Muscle layer of duodenum (tissue), 2 donors: ENCODE data around the gene ERC2.

Experiments
- H3K27ac ChIP-seq: one replicate; pipeline ENCODE4 v1.7.0; 2013; ENCODE audit warnings: mild to moderate bottlenecking, low read length
- H3K27me3 ChIP-seq: one replicate; pipeline ENCODE4 v1.7.0; 2013; ENCODE audit warnings: low read depth, mild to moderate bottlenecking, control low read depth, low read length
- H3K36me3 ChIP-seq, 2 donors: one replicate each; pipeline ENCODE4 v1.7.0; 2013; ENCODE audit warnings: low read length in 2 of 2, control low read depth in 1 of 2, mild to moderate bottlenecking in 1 of 2; ENCODE audit not compliant: insufficient read depth in 2 of 2, control insufficient read depth in 1 of 2
- H3K4me1 ChIP-seq, 2 donors: one replicate each; pipeline ENCODE4 v1.7.0; 2013; ENCODE audit warnings: low read length in 2 of 2, mild to moderate bottlenecking in 2 of 2, control low read depth in 1 of 2, moderate library complexity in 1 of 2; ENCODE audit not compliant: insufficient read depth in 2 of 2, control insufficient read depth in 1 of 2
- H3K4me3 ChIP-seq, 2 donors: one replicate each; pipeline ENCODE4 v1.7.0; 2013; ENCODE audit warnings: low read length in 2 of 2, low read depth in 1 of 2, mild to moderate bottlenecking in 1 of 2
- H3K9me3 ChIP-seq, 2 donors: one replicate each; pipeline ENCODE4 v1.7.0; 2013; ENCODE audit warnings: low read length in 2 of 2, control low read depth in 1 of 2, mild to moderate bottlenecking in 1 of 2; ENCODE audit not compliant: control insufficient read depth in 1 of 2
- donor health status: healthy.

Gene ERC2

DNA sequence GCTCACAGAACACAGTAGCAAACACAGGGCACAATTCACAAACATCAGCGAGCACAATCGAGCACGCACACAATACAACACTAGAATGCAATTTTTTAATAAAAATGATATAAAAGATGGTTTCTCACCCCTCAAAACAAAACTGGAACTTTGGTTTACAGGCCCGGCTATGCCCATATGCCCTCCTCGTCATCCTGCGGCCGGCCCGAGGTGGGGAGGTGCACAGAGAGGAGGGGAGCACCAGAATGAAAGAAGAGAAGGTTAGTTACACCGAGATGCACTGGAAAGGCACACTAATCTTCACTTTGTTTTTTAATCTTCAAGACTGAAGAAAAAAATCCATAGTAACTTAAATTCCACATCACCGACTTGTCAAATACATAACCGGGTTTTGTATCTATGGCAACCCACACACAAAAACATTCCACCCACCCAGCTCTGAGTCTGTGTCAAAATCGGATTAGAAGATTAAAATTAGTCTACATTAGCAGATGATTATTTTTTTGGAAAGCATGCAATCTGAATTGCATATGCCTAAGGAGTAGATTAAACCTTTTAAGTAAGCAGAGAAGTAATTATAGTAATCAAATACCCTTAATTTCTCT is 784.5 kb downstream of the ERC2 start:
- Histone ChIP-seq H3K9me3 (no peaks in the 10 kb centered on the region), H3K4me1 (no peaks in the 10 kb centered on the region), H3K4me3 (no peak overlapping the region), H3K27ac (no peak overlapping the region), H3K27me3 (no peaks in the 10 kb centered on the region), H3K36me3 (no peaks in the 10 kb centered on the region)

DNA sequence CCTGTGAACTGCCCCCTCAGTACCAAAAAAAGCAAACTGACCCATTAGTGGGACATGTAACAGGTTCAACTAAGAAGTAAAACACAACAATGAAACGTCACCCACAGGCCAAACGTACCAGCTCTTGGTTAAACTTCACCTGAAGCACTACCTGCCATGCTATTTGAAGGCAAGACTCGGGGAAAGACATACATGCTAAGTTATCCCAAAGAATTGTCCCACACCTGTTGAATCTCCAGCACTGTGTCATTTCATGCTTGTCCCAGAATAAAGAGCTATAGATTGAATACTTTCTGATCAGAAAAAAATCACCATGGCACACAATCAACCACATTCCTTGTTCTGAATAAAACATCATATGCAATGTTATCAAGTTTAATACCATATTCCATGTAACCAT is 785.8 kb downstream of the ERC2 start:
- Histone ChIP-seq H3K27ac (no peak overlapping the region), H3K36me3 (no peaks in the 10 kb centered on the region), H3K4me1 (no peaks in the 10 kb centered on the region), H3K4me3 (no peak overlapping the region), H3K27me3 (no peaks in the 10 kb centered on the region), H3K9me3 (no peaks in the 10 kb centered on the region)

- no peaks in the 10 kb centered on the region for H3K4me1 ChIP-seq
Measured at GRCh38 chr3:55678546-55679216, 789.6 kb downstream of the ERC2 start.

GRCh38 chr3:55676643-55677042 is 791.6 kb downstream of the ERC2 start:
- no peaks in the 10 kb centered on the region for H3K9me3 ChIP-seq
- no peaks in the 10 kb centered on the region for H3K27me3 ChIP-seq
- no peaks in the 10 kb centered on the region for H3K36me3 ChIP-seq
- H3K4me3 ChIP-seq: no peak overlapping the region
- H3K27ac ChIP-seq: no peak overlapping the region
- no peaks in the 10 kb centered on the region for H3K4me1 ChIP-seq

More at GRCh38 chr3:55678546-55679216, 789.6 kb downstream of the ERC2 start:
- Histone ChIP-seq H3K9me3 (no peaks in the 10 kb centered on the region), H3K4me3 (no peak overlapping the region), H3K27ac (no peak overlapping the region), H3K27me3 (no peaks in the 10 kb centered on the region), H3K36me3 (no peaks in the 10 kb centered on the region)

DNA sequence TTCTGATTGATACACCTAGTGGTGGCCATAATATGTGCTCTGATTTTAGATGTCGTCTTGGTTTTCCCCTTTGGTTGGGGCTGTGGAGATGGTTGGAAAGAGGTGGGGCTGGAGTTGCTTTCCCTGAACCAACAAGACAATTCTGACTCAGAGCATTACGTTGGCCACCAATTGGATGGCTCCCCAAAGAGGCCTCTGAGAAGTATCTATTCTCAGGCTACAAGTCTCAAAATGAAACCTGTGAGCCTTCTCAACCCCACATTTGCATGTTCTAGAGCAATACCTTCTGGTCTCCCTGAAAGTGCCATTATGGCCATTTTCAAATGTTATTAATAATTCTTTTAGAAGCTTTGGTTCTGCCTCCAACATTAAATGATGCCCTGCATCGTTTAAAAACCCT is 792.8 kb downstream of the ERC2 start:
- Histone ChIP-seq H3K4me3 (no peak overlapping the region), H3K27ac (no peak overlapping the region), H3K4me1 (no peaks in the 10 kb centered on the region), H3K9me3 (no peaks in the 10 kb centered on the region), H3K36me3 (no peaks in the 10 kb centered on the region), H3K27me3 (no peaks in the 10 kb centered on the region)

DNA sequence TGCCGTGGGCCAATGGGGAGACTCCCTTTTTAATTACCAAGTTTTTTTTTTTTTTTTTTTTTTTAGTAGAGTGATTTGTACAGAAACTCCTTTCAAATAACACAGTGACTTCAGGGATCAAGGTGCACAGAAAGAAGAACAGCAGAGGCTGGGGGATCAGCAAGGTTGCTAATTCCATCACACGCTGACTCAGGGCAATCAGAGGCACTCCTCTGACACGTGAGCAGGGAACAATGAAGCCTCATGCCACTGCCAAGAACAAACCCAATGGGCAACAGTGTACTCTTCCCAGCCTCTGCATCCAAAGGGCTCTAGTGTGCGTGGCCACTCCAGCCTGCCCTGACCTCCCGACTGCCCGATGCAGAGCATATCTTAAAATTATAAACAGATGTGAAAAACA is 794.5 kb downstream of the ERC2 start:
- Histone ChIP-seq H3K27me3 (no peaks in the 10 kb centered on the region), H3K36me3 (no peaks in the 10 kb centered on the region), H3K4me1 (no peaks in the 10 kb centered on the region), H3K4me3 (no peak overlapping the region), H3K9me3 (no peaks in the 10 kb centered on the region), H3K27ac (no peak overlapping the region)

DNA sequence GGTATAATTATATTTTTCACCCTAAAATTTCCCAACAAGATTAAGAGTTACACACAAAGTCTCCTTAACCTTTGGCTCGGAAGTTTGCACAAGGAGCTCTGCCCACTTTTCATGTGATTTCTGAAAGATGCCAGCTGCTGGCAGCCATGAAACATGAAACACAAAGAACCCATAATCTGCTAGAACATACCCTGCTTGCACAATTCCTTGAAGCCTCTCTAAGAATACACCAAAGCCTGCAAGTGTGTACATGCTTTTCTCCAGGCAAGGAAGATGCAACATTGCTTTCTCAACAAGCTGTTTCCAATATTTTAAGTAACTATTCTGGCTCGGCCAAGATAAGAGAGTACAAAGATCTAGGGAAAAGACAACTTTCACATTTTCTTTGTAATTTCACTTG is 799.1 kb downstream of the ERC2 start:
- Histone ChIP-seq H3K9me3 (no peaks in the 10 kb centered on the region), H3K4me3 (no peak overlapping the region), H3K4me1 (no peaks in the 10 kb centered on the region), H3K27me3 (no peaks in the 10 kb centered on the region), H3K27ac (no peak overlapping the region), H3K36me3 (no peaks in the 10 kb centered on the region)

DNA sequence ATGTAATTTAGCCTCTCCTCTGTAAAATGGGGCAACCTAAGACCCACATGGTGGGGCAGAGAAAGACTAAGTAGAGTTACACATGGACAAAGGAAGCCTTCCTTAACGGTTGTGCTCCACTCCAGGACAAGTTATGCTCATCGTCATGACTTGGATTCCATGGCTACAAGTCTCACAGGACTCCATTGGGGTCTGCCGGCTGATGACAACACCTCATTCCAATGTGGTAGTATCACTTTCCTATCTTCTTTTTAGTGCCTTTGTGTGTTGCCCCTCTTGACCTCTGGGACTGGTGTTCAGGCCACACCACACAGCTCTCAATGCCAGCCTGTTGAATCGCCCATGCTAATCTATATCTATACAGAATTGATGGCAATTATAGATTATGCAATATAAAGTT is 799.9 kb downstream of the ERC2 start:
- no peaks in the 10 kb centered on the region for H3K36me3 ChIP-seq
- no peaks in the 10 kb centered on the region for H3K4me1 ChIP-seq
- no peaks in the 10 kb centered on the region for H3K27me3 ChIP-seq
- H3K27ac ChIP-seq: no peak overlapping the region
- H3K9me3 ChIP-seq: no peaks in the 10 kb centered on the region
- no peak overlapping the region for H3K4me3 ChIP-seq

DNA sequence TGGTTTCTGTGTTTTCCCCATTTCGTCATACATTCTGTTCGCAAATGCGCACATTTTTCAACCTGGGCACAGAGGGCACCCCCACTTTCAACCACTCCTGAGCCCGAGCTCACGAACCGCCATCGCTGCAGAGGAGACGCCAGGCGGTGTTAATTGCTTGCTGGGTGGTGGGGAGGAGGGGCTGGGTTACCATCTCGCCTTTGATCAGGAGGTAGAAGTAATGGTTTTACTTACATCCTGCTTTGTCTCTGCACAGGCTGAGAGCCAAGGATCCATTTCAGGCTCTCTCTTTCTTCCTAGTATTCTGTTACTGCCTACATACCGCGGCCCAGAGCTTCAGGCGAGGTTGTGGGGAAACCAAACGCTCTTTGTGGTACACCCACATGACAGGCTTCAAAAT is 803.9 kb downstream of the ERC2 start:
- Histone ChIP-seq H3K4me1 (peaks cover 0 to 5% of the 10 kb centered on the region in 2 donors), H3K36me3 (no peaks in the 10 kb centered on the region), H3K27me3 (no peaks in the 10 kb centered on the region), H3K9me3 (no peaks in the 10 kb centered on the region), H3K27ac (no peak overlapping the region), H3K4me3 (no peak overlapping the region)

DNA sequence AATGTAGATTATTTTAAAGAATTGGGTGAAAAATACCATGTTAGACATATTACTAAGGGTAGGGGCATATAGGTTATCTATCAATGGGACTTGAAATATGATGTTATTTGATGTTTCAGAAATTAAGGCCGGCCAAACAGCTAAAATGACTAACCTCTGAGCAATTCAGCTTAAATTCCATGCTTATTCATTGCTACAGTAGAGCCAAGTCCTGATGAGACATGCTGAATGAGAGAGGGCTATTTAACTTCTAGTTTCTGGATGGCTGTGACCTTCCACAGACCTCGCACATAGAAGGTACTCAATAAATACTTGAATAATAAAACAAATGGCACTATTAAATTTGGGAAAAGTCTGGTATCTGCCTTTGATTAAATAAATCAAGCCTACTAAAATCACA is 805.6 kb downstream of the ERC2 start:
- Histone ChIP-seq H3K27ac (no peak overlapping the region), H3K27me3 (no peaks in the 10 kb centered on the region), H3K4me1 (peaks cover 0 to 5% of the 10 kb centered on the region in 2 donors), H3K9me3 (no peaks in the 10 kb centered on the region), H3K4me3 (no peak overlapping the region), H3K36me3 (no peaks in the 10 kb centered on the region)

DNA sequence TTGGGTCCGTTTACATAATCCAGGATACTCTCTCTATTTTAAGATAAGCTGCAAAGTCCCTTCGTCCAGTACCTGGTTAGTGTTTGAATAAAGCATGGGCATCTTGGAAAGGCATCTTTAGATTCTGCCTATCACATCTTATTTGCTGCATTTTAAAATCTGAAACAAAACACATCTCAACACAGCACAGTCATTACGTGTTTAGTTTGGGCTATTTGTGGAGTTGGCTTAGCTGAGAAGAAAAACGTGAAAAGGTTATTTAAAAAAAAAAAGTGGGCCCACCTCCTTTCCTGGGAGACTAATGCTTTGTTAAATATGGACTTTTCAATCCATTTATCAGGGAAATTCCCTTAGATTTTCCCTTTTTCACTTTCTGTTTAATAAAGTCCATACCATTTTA is 806.7 kb downstream of the ERC2 start:
- H3K36me3 ChIP-seq: no peaks in the 10 kb centered on the region
- no peaks in the 10 kb centered on the region for H3K27me3 ChIP-seq
- H3K4me1 ChIP-seq: peaks cover 0 to 5% of the 10 kb centered on the region in 2 donors
- no peak overlapping the region for H3K4me3 ChIP-seq
- no peak overlapping the region for H3K27ac ChIP-seq
- H3K9me3 ChIP-seq: no peaks in the 10 kb centered on the region

DNA sequence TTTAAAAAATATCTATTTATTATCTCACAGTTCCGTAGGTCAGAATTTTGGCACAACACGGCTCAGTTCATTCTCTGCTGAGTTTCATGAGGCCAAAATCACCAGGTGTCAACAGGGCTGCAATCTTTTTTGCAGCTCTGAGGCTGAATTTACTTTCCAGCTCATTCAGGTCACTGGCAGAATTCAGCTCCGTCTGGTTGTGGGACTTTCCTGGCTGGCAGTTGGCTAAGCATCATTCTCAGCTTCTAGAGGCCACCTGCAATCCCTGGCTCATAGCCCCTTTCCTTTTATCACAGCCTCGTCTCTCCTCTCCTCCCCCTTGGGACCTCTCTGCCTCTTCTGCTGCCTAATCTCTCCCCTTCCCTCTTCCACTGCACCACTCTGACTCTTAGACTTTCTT is 807.1 kb downstream of the ERC2 start:
- H3K4me3 ChIP-seq: no peak overlapping the region
- H3K9me3 ChIP-seq: no peaks in the 10 kb centered on the region
- no peaks in the 10 kb centered on the region for H3K36me3 ChIP-seq
- H3K27ac ChIP-seq: no peak overlapping the region
- no peaks in the 10 kb centered on the region for H3K27me3 ChIP-seq
- H3K4me1 ChIP-seq: peaks cover 0 to 5% of the 10 kb centered on the region in 2 donors
